HG02981 (cell line): ENCODE results near the gene MTOR.
"Not testable (repeated sequence)": the region's sequence is repeated elsewhere in the genome, so short reads cannot be mapped to it uniquely, and the experiment has no call there.

Source experiments
- ATAC-seq: cut with Tn5 transposase; IDR thresholded peaks from one replicate; pipeline ENCODE4 v1.9.1; 2021; ENCODE audit warnings: mild to moderate bottlenecking, moderate library complexity; ENCODE audit not compliant: unreplicated experiment

MTOR gene

DNA sequence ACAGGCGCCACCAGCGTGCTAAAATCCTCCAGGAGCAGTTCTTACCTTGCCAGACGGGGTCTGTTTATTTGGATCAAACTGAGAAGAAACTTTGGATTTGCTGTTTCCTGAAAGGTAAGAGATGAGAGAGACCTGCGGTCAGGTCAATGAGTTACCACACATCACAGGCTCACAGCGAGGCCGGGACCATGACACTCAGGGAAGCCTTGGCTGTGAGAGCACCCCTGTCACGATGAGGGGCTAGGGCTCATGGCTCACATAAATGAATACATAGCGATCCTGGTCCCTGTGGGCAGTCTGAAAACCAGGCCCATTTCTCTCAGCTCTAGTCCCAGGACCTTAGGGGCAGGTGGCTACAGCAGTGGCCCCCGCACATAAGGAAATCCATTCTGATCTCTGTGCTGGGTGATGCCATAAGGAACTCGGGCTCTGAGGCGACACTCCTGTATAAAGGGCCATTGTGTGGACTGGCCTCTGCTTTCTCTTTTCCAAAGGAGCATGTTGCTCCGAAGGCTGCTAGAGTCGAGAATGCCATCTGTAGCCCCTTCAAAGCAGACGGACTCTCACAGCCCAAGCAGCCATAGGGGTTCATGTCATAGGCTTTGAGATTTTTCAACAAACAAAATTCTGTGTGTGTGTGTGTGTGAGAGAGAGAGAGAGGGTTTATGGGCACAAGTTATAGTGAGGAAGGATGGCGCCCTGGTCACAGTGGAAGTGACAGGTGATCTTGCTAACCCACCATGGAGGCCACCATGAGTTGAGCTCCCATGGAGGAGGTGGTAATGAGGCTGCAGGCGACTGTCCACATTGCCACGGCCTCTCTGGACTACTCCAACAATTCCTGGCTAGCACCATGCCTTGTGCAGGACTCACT lies 193.5 kb downstream of the MTOR start:
- no peak for ATAC-seq

- no peak for ATAC-seq
Measured at GRCh38 chr1:11067716-11068599, 194.4 kb downstream of the MTOR start.

- no peak for ATAC-seq
Measured at GRCh38 chr1:11065796-11066195, 196.6 kb downstream of the MTOR start.

DNA sequence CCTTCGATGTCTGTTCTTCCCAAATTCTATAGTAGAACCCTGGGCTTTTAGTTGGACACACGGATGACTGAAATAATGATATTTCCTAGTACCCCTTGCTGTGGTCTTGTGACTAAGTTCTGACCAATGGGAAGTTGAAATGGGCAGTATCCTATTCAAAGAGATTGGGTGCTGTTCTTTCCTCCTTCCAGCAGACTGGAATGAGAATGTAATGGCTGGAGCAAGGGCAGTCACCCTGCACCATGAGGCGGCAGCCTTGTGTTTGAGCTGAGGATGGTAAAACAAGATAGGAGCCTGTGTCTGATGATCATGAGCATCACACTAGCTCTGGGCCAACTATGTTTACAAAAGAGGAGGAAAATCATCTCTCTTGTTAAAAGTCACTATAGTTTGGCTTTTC lies 197.4 kb downstream of the MTOR start:
- ATAC-seq = no peak

GRCh38 chr1:11063937-11064537 lies 198.3 kb downstream of the MTOR start:
- ATAC-seq = not testable (repeated sequence)

GRCh38 chr1:11062965-11063401 lies 199.4 kb downstream of the MTOR start:
- no peak for ATAC-seq

- ATAC-seq = no peak
Measured at GRCh38 chr1:11061652-11062365, 200.5 kb downstream of the MTOR start.

DNA sequence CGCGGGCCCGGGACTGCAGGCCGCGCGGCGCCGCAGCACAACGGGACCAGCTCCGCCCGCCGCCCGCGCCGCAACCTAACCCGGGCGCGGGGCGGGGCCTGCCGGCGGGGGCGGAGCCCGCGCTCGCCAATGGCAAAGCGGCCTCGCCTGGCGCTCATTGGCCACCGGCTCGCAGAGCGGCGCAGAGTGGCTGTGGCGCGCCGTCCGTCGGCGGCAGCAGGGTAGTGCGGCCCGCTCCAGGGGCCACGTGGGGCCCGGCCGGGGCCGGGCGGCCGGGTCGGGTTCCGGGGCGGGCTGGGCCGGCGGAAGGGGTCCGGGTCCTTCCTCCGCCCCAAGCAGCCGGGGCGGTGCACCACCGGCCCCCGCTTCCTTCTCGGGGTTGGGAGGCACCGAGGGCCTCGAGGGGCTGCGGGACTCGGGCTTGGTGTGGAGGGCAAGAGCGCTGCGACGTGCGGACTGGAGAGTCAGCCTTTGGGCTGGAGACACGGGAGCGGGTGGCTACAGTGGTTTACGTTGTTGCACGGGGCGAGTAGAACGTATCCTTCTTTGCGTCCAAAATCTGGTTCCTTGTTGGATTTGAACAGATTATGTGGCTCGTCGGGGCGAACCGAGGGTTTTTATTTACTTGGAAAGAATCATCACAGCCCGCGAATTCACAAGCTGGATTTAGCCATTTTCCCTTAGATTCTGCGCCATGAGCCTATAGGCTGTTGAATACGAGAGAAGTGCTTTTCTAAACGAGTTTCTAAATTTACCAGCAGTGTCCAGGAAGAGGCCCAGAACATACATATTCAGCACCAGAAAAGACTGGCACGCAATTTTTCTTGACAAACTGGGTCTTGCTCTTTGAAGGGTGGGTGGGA lies 202.2 kb downstream of the MTOR start, which contains the start of gene SRM:
Gene SRM (minus strand): TSS at position 51 of the 863 bp plus-strand sequence. CDS start 75 bp downstream, outside the sequence.
- peak; percentile 92 for ATAC-seq

GRCh38 chr1:11059155-11059967 lies 203.0 kb downstream of the MTOR start:
- peak; percentile 22 for ATAC-seq

DNA sequence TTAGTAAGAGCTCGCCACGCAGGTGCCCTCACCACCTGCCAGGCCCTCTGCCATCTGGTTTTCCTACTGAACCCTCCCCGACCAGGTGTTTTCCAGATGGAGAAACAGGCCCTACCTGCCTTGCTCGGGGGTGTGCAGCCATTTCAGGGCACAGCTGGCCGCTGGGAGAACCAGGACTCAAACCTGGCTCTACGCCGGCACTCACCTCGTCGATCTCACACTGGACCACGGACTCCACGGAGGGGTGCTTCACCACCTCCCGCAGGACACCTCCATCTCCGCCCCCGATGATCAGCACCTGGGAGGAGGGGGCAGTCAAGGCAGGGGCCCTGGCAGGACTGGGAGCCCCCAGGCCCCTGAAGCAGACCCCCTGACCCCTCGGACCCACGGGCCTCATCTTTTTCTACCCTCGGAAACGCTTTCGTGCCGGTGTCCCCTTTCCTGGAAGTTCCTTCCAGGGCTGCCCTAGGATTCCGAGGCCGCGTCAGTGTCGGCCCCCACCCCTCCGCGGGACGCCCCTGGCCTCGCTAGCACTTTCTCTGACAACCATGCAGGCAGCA lies 203.7 kb downstream of the MTOR start:
- no peak for ATAC-seq

GRCh38 chr1:11058026-11058425 lies 204.3 kb downstream of the MTOR start:
- ATAC-seq = no peak

DNA sequence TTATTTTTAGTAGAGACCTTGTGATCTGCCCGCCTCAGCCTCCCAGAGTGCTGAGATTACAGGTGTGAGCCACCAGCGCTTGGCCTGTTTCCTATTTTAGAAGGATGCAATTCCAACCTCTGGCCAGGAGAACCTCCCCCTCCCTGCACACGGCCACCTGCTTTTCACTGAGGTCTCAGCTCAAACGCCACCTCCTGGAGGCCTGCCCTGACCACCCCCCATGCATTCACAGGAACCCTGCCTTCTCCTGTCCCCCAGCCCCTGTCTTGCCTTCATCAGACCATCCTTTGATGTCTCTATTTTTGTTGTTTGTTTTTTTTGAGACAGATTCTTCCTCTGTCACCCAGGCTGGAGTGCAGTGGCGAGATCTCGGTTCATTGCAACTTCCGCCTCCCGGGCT lies 204.9 kb downstream of the MTOR start:
- ATAC-seq = no peak
